ENCODE data around the gene EIF6.

DNA sequence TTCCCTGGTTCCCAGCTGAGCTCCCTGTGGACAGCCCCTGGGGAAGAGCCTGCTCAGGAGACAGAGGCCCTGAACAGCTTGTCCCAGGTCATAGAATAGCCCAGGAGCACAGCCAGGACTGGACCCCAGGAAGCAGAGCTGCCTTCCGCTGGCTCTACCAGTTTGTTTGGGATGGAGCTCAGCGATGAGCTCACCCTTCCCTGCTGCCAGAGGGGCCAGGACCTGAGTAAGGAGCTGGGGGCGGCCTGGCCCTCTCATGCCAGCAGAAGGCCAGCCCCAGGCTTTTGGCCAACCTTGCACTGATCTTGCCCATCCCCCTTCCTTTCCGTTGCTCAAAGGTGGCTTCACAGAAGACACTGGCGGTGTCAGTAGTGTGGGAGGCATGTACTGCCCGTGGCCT, 24.1 kb downstream of the EIF6 start:
- TF ChIP-seq CTCF (IDR thresholded peaks at IDR 0.05) (no peak), EP300 (IDR thresholded peaks at IDR 0.05) (no peak)
